Liver (tissue), 3 donors: ENCODE results near the gene RPS6KA5.

ENCODE experiments used
- CTCF ChIP-seq: fragments of 150-350 bp; IDR thresholded peaks from 2 replicates; pipeline ENCODE4 v1.5.1; 2017; ENCODE audit warnings: improper control_type of control experiment, low read depth, low read length; ENCODE audit not compliant: missing input control
- EGR1 ChIP-seq, 2 donors: IDR thresholded peaks; 2 replicates each; pipeline ENCODE4 v1.6.1; 2016 to 2018; ENCODE audit warnings: antibody characterized with exemption in 2 of 2, low read depth in 2 of 2
- FOXA1 ChIP-seq: IDR thresholded peaks from 2 replicates; pipeline ENCODE4 v1.6.1; 2016; ENCODE audit warnings: antibody characterized with exemption
- GABPA ChIP-seq, 2 donors: IDR thresholded peaks in 1 of 2; conservative IDR thresholded peaks in 1 of 2; 2 replicates each; pipeline ENCODE4 v1.6.1; 2016; ENCODE audit warnings: antibody characterized with exemption in 2 of 2, mild to moderate bottlenecking in 1 of 2, moderate library complexity in 1 of 2
- NR2F2 ChIP-seq: IDR thresholded peaks from 2 replicates; pipeline ENCODE4 v1.6.1; 2016; ENCODE audit warnings: antibody characterized with exemption
- RAD21 ChIP-seq, 2 donors: IDR thresholded peaks; 2 replicates each; pipeline ENCODE4 v1.6.1; 2016; ENCODE audit warnings: antibody characterized with exemption in 2 of 2, mild to moderate bottlenecking in 2 of 2
- TAF1 ChIP-seq: conservative IDR thresholded peaks from 2 replicates; pipeline ENCODE4 v1.6.1; 2016; ENCODE audit warnings: antibody characterized with exemption, mild to moderate bottlenecking
- donor health status: healthy.
- donor health status: healthy.

- TF ChIP-seq TAF1 (no peak), GABPA (IDR thresholded peaks at IDR 0.05 in 1 of 2, conservative IDR thresholded peaks at IDR 0.05 in 1 of 2) (no peak), CTCF (no peak), RAD21 (IDR thresholded peaks at IDR 0.05) (no peak), EGR1 (IDR thresholded peaks at IDR 0.05; ENCODE audit: low read depth in 2 of 2) (no peak), FOXA1 (no peak), NR2F2 (no peak)
These were observed 23.5 kb downstream of the RPS6KA5 start for GRCh38 chr14:91036741-91037469.
